HG03045 (cell line): ENCODE measurements around the gene TCF7L1.

ENCODE experiments used
- ATAC-seq: cut with Tn5 transposase; IDR thresholded peaks from one replicate; pipeline ENCODE4 v1.9.1; 2021; ENCODE audit warnings: mild to moderate bottlenecking, moderate library complexity; ENCODE audit not compliant: unreplicated experiment

The TCF7L1 gene

GRCh38 chr2:85273738-85274731, 140.8 kb downstream of the TCF7L1 start:
- no peak for ATAC-seq

GRCh38 chr2:85275984-85276540, 142.9 kb downstream of the TCF7L1 start:
- ATAC-seq = no peak

- ATAC-seq = no peak
Observed at GRCh38 chr2:85276571-85277118, 143.5 kb downstream of the TCF7L1 start.

- no peak for ATAC-seq
Observed at GRCh38 chr2:85277416-85278158, 144.4 kb downstream of the TCF7L1 start.

- ATAC-seq = no peak
Observed at GRCh38 chr2:85278361-85278760, 145.2 kb downstream of the TCF7L1 start.

GRCh38 chr2:85281553-85281952, 148.4 kb downstream of the TCF7L1 start:
- no peak for ATAC-seq

GRCh38 chr2:85282914-85283313, 149.7 kb downstream of the TCF7L1 start:
- ATAC-seq = no peak

- no peak for ATAC-seq
Observed at GRCh38 chr2:85283641-85284040, 150.4 kb downstream of the TCF7L1 start.

GRCh38 chr2:85286918-85287317, 153.7 kb downstream of the TCF7L1 start:
- ATAC-seq = no peak

- no peak for ATAC-seq
Observed at GRCh38 chr2:85287721-85288120, 154.5 kb downstream of the TCF7L1 start.

- ATAC-seq = no peak
Observed at GRCh38 chr2:85288244-85288725, 155.1 kb downstream of the TCF7L1 start.

- ATAC-seq = no peak
Observed at GRCh38 chr2:85291425-85292023, 158.3 kb downstream of the TCF7L1 start.

- no peak for ATAC-seq
Observed at GRCh38 chr2:85302121-85302520, 168.9 kb downstream of the TCF7L1 start.

- ATAC-seq = no peak
Observed at GRCh38 chr2:85303780-85304531, 170.8 kb downstream of the TCF7L1 start.

GRCh38 chr2:85307527-85307897, 174.3 kb downstream of the TCF7L1 start:
- ATAC-seq = no peak

- ATAC-seq = no peak
Observed at GRCh38 chr2:85308201-85308600, 175.0 kb downstream of the TCF7L1 start.

GRCh38 chr2:85308896-85309555, 175.8 kb downstream of the TCF7L1 start:
- ATAC-seq = no peak

GRCh38 chr2:85309699-85310321, 176.6 kb downstream of the TCF7L1 start:
- ATAC-seq = no peak

- peak; percentile 50 for ATAC-seq
Observed at GRCh38 chr2:85310330-85310729, 177.1 kb downstream of the TCF7L1 start.
